ENCODE results near the gene ECM1. TPM values are rescaled to one million over a fixed set of nuclear protein-coding genes. Genes with fewer than 3 reads are reported as not detected.

Gene ECM1
- total RNA-seq, 1 experiment from 2014 or later, result 3.7 TPM

- Histone ChIP-seq H3K4me2 (ENCODE audit: low read length) (peak overlapping the region; percentile 94; the same call in 1 of the 2 replicates), H3K27ac (ENCODE audit: low read length) (peak overlapping the region; percentile 96; the same call in 1 of the 2 replicates), H4K20me1 (ENCODE audit: low read length) (no peaks in the 10 kb centered on the region), H3K9me3 (ENCODE audit: low read length) (no peaks in the 10 kb centered on the region), H3K36me3 (ENCODE audit: low read depth, low read length) (no peaks in the 10 kb centered on the region), H3K27me3 (ENCODE audit: low read length) (no peaks in the 10 kb centered on the region), H3K9me2 (replicated peaks; ENCODE audit: low read length) (no peaks in the 10 kb centered on the region), H3K9ac (ENCODE audit: low read length) (no peak overlapping the region), H2AFZ (ENCODE audit: low read length) (no peak overlapping the region), H3F3A (ENCODE audit: low read length, unreplicated experiment) (peaks cover 3% of the 10 kb centered on the region), H3K79me2 (ENCODE audit: low read length) (peaks cover 10% of the 10 kb centered on the region; the same call in 1 of the 2 replicates), H3K4me3 (ENCODE audit: low read length) (no peak overlapping the region), H3K4me1 (ENCODE audit: insufficient read depth, low read length) (peaks cover 37% of the 10 kb centered on the region)
- no peak for TF ChIP-seq EZH2 (IDR thresholded peaks at IDR 0.05; ENCODE audit: low read length, unreplicated experiment)
- peak; percentile 97 for TF ChIP-seq CTCF (conservative IDR thresholded peaks at IDR 0.05; ENCODE audit: low read depth, low read length)
- peak; percentile 81 for DNase-seq
- no TSS peak for BruUV-seq (replicated peaks)
- intact Hi-C loops (cut with micrococcal nuclease), result loop anchor here (2.0 to 10.0 kb wide), 4 partner anchors 61 to 435 kb away; partner anchors contain the start of genes GOLPH3L and SETDB1
- ATAC-seq, result no peak; the same call in 1 of the 2 replicates
- POLR2A ChIA-PET (ENCODE audit: unreplicated experiment), result no interaction called here
- CTCF ChIA-PET, result interaction anchor here (0.5 to 1.2 kb wide), 3 partner anchors 253 to 446 kb away, joined by 3 to 22 read pairs (median 5); no protein-coding TSS in a partner anchor
These were observed 52.1 kb downstream of the ECM1 start for GRCh38 chr1:150560011-150560438.

GRCh38 chr1:150560576-150561253 is 52.8 kb downstream of the ECM1 start:
- ChIA-PET CTCF (interaction anchor here (0.5 to 2.2 kb wide), 6 partner anchors 61 to 445 kb away, joined by 3 to 22 read pairs (median 6); partner anchors contain the start of gene ENSA), POLR2A (ENCODE audit: unreplicated experiment) (interaction anchor here (2.3 kb wide), 1 partner anchor 19 kb away, joined by 31 read pairs; the partner anchor contains the start of gene MCL1)
- ATAC-seq (peak; percentile 54), DNase-seq (peak; percentile 91)
- TF ChIP-seq CTCF (conservative IDR thresholded peaks at IDR 0.05; ENCODE audit: low read depth, low read length) (peak; percentile 86), EZH2 (IDR thresholded peaks at IDR 0.05; ENCODE audit: low read length, unreplicated experiment) (no peak)
- Histone ChIP-seq H3K4me1 (ENCODE audit: insufficient read depth, low read length) (peaks cover 37% of the 10 kb centered on the region), H3K79me2 (ENCODE audit: low read length) (peaks cover 10% of the 10 kb centered on the region; the same call in 1 of the 2 replicates), H3K36me3 (ENCODE audit: low read depth, low read length) (no peaks in the 10 kb centered on the region), H3K27me3 (ENCODE audit: low read length) (no peaks in the 10 kb centered on the region), H3K9ac (ENCODE audit: low read length) (peak overlapping the region; percentile 89), H3K4me2 (ENCODE audit: low read length) (peak overlapping the region; percentile 94), H3K9me2 (replicated peaks; ENCODE audit: low read length) (no peaks in the 10 kb centered on the region), H3K27ac (ENCODE audit: low read length) (peak overlapping the region; percentile 96), H3K9me3 (ENCODE audit: low read length) (no peaks in the 10 kb centered on the region), H3K4me3 (ENCODE audit: low read length) (peak overlapping the region; percentile 69), H2AFZ (ENCODE audit: low read length) (peak overlapping the region; percentile 69), H3F3A (ENCODE audit: low read length, unreplicated experiment) (peaks cover 3% of the 10 kb centered on the region), H4K20me1 (ENCODE audit: low read length) (no peaks in the 10 kb centered on the region)
- BruUV-seq (replicated peaks), result TSS peak; percentile 75
- intact Hi-C loops (cut with micrococcal nuclease), result loop anchor here (1.0 to 10.0 kb wide), 6 partner anchors 19 to 434 kb away; partner anchors contain the start of genes GOLPH3L, MCL1 and SETDB1
